ENCODE measurements around the gene TTC7B. TPM values are rescaled to one million over a fixed set of nuclear protein-coding genes. Genes with fewer than 3 reads are reported as not detected.

Gene TTC7B
- total and polyA plus RNA-seq, 2 of the 8 experiments (the other 6 are each of a cell fraction or from before 2014, with no cell fraction given): 23.7 to 34.0 TPM

DNA sequence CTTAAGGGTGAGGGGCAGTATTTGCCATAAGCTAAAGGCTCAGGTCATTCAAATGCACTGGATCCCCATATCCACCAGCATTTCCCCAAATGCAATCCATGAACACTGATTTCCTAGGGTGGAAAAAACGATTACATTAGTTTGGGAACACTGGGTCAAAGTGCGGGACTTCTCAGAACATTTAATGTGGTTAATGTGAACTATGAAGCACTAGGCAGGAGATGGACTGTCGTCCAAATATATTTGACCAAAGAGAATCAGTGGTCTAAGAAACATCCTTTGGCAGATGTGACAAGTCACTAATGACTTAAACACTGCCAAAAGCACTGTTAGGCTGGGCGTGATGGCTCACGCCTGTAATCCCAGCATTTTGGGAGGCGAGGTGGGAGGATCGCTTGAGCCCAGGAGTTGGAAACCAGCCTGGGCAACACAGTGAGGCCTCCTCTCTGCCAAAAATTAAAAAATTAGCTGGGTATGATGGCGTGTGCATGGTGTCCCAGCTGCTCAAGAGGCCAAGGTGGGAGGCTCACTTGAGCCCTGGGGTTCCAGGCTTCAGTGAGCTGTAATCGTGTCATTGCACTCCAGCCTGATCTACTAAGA is 214.0 kb downstream of the TTC7B start:
- TF ChIP-seq GABPA (IDR thresholded peaks at IDR 0.05; ENCODE audit: borderline replicate concordance, insufficient read depth, low read length) (no peak), TCF12 (IDR thresholded peaks at IDR 0.05; ENCODE audit: low read depth, low read length) (no peak), TBP (IDR thresholded peaks at IDR 0.05; ENCODE audit: low read depth, low read length) (no peak), HDAC6 (IDR thresholded peaks at IDR 0.05; ENCODE audit: low read depth, low read length) (no peak), CBX8 (IDR thresholded peaks at IDR 0.05; ENCODE audit: borderline replicate concordance, low read depth, low read length) (no peak), POU5F1 (IDR thresholded peaks at IDR 0.05; ENCODE audit: low read depth, low read length) (no peak), SIN3A (conservative IDR thresholded peaks at IDR 0.05 in 1 of 2, IDR thresholded peaks at IDR 0.05 in 1 of 2; ENCODE audit: low read depth in 1 of 2, low read length in 2 of 2) (no peak), ASH2L (IDR thresholded peaks at IDR 0.05; ENCODE audit: low read length) (no peak), CHD1 (IDR thresholded peaks at IDR 0.05; ENCODE audit: low read depth, low read length) (no peak), BRCA1 (IDR thresholded peaks at IDR 0.05; ENCODE audit: low read depth, low read length) (no peak), BACH1 (IDR thresholded peaks at IDR 0.05; ENCODE audit: low read length) (no peak), KDM1A (IDR thresholded peaks at IDR 0.05; ENCODE audit: borderline replicate concordance, low read length) (no peak), NRF1 (IDR thresholded peaks at IDR 0.05; ENCODE audit: low read depth, low read length) (no peak)
- DNase-seq (ENCODE audit: low read depth in 1 of 2, low spot score in 2 of 2) (no peak), FAIRE-seq (no peak)
- no peak overlapping the region for H3K9ac ChIP-seq (replicated peaks in 1 of 4; ENCODE audit: extremely low read depth in 1 of 4, low read depth in 3 of 4, low read length in 3 of 4)
- no peak overlapping the region for H4K91ac ChIP-seq (replicated peaks; ENCODE audit: insufficient read length, low read length)
- no peak overlapping the region for H2AFZ ChIP-seq (ENCODE audit: low read length)
- no peak overlapping the region for H3K4ac ChIP-seq (replicated peaks; ENCODE audit: insufficient read length, low read depth, low read length)
- no peak overlapping the region; the same call in 1 of the 2 replicates for H2AK5ac ChIP-seq (ENCODE audit: low read depth, low read length)
- no peaks in the 10 kb centered on the region for H3K27me3 ChIP-seq (replicated peaks in 1 of 4; ENCODE audit: control insufficient read depth in 3 of 4, extremely low read depth in 1 of 4, insufficient read depth in 3 of 4, low read length in 3 of 4)
- no peak overlapping the region for H3K27ac ChIP-seq (ENCODE audit: low read depth, low read length)
- H3K23me2 ChIP-seq (ENCODE audit: low read depth, low read length): no peaks in the 10 kb centered on the region
- no peak overlapping the region for H4K5ac ChIP-seq (ENCODE audit: insufficient read length, low read depth, low read length)
- WGBS, 2 experiments (ENCODE audit: extremely low coverage in 1 of 2, insufficient coverage in 1 of 2, insufficient read length in 1 of 2, insufficient replicate concordance in 2 of 2, low coverage in 1 of 2, low lambda C conversion rate in 2 of 2, missing lambda C conversion rate in 1 of 2): 84% methylated on average over 9 of the region's 9 CpGs; no CpG with 5 or more reads in 1 of the 2 experiments
- H3K14ac ChIP-seq (ENCODE audit: insufficient read length): no peak overlapping the region
- H2BK20ac ChIP-seq (ENCODE audit: low read length): no peak overlapping the region
- peaks cover 10 to 30% (median 24%) of the 10 kb centered on the region in 4 experiments; a peak in 6 of 7 replicates for H3K4me1 ChIP-seq (replicated peaks in 1 of 4; ENCODE audit: control insufficient read depth in 3 of 4, insufficient read depth in 4 of 4, low read length in 3 of 4)
- no peak overlapping the region for H3K4me3 ChIP-seq (ENCODE audit: extremely low read depth in 1 of 4, insufficient read depth in 2 of 4, low read depth in 3 of 4, low read length in 4 of 4)
- no peak overlapping the region for H3K23ac ChIP-seq (ENCODE audit: insufficient read length)
- H3K36me3 ChIP-seq (ENCODE audit: control insufficient read depth in 2 of 4, insufficient read depth in 4 of 4, low read length in 3 of 4): no peaks in the 10 kb centered on the region
- H2BK15ac ChIP-seq (ENCODE audit: low read length): no peak overlapping the region
- no peak overlapping the region for H2BK5ac ChIP-seq (ENCODE audit: low read depth, low read length)
- no peak overlapping the region for H4K8ac ChIP-seq (ENCODE audit: extremely low read depth, insufficient read depth, low read length)
- H2BK12ac ChIP-seq (ENCODE audit: low read depth, low read length): no peak overlapping the region
- no peaks in the 10 kb centered on the region for H3K79me1 ChIP-seq (ENCODE audit: low read depth, low read length)
- H4K20me1 ChIP-seq (replicated peaks in 1 of 2; ENCODE audit: control insufficient read depth in 1 of 2, insufficient read depth in 2 of 2, low read length in 2 of 2): no peaks in the 10 kb centered on the region
- no peak overlapping the region for H2BK120ac ChIP-seq (replicated peaks; ENCODE audit: low read depth, low read length)
- POLR2A ChIA-PET (ENCODE audit: partially characterized antibody): no interaction called here
- CTCF ChIA-PET (ENCODE audit: partially characterized antibody): no interaction called here
- H3K9me3 ChIP-seq (ENCODE audit: insufficient read depth in 2 of 2, low read depth in 1 of 2, low read length in 1 of 2): no peaks in the 10 kb centered on the region
- no peak overlapping the region for H3K18ac ChIP-seq (ENCODE audit: extremely low read depth, low read length)
- H3K4me2 ChIP-seq (ENCODE audit: insufficient read depth in 1 of 2, low read depth in 2 of 2, low read length in 2 of 2): no peak overlapping the region
- H3K79me2 ChIP-seq (ENCODE audit: control insufficient read depth in 1 of 2, insufficient read depth in 2 of 2, low read length in 2 of 2): no peaks in the 10 kb centered on the region
- H3K56ac ChIP-seq (replicated peaks; ENCODE audit: insufficient read length, low read depth, low read length): no peak overlapping the region
